ENCODE results near the gene ATOH8.

Gene ATOH8

GRCh38 chr2:85706599-85707296, 47.0 kb upstream of the ATOH8 start:
- DNase-seq (ENCODE audit: low read depth), result no peak
- in situ Hi-C loops (cut with HindIII; ENCODE audit: low sequenced_read_pairs), result loop anchor here (5.0 to 25.0 kb wide), 5 partner anchors 46 to 381 kb away; partner anchors contain the start of genes ATOH8 and TMEM150A
- no peak overlapping the region for H3K4me3 ChIP-seq (ENCODE audit: low read depth, low read length)
- no peak for TF ChIP-seq CTCF (IDR thresholded peaks at IDR 0.05; ENCODE audit: low read depth, low read length, missing control alignments)

DNA sequence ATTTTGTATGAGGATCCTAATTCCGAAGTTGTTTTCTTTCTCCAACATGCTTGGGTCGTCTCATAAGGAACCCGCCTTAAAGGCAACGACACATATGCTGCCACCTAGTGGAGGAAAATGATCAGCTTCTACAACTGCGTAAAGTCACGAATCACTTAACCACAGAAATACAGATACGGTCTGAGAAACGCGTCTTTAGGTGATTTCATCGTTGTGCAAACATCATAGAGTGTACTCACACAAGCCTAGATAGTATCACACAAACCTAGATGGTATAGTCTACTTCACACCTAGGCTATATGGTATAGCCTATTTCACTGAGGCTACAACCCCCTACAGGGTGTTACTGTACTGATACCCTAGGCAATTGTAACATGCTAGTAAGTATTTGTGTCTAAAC, 46.5 kb upstream of the ATOH8 start:
- H3K4me3 ChIP-seq (ENCODE audit: low read depth, low read length), result no peak overlapping the region
- peak; percentile 90 for TF ChIP-seq CTCF (IDR thresholded peaks at IDR 0.05; ENCODE audit: low read depth, low read length, missing control alignments)
- in situ Hi-C loops (cut with HindIII; ENCODE audit: low sequenced_read_pairs), result loop anchor here (5.0 to 25.0 kb wide), 5 partner anchors 45 to 380 kb away; partner anchors contain the start of genes ATOH8 and TMEM150A
- peak; percentile 81 for DNase-seq (ENCODE audit: low read depth)

DNA sequence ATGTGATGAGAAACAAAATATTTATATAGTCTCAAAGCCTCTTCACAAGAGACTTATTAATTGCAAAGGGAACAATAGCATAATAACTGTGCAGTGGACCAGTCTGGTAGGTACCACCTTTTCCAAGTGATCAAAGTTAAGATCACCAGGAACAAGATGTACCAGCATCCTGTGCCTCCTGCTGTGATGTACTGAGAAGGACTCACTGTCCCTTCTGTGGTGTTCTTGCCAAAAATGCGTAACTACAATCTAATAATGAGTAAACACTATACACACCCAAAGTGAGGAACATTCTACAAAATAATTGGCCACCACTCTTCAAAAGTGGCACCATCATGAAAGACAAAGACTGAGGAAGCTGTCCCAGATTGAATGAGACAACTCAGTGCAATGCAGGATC, 45.1 kb upstream of the ATOH8 start:
- DNase-seq (ENCODE audit: low read depth), result no peak
- in situ Hi-C loops (cut with HindIII; ENCODE audit: low sequenced_read_pairs), result loop anchor here (5.0 to 25.0 kb wide), 5 partner anchors 44 to 379 kb away; partner anchors contain the start of genes ATOH8 and TMEM150A
- no peak for TF ChIP-seq CTCF (IDR thresholded peaks at IDR 0.05; ENCODE audit: low read depth, low read length, missing control alignments)
- H3K4me3 ChIP-seq (ENCODE audit: low read depth, low read length), result no peak overlapping the region

DNA sequence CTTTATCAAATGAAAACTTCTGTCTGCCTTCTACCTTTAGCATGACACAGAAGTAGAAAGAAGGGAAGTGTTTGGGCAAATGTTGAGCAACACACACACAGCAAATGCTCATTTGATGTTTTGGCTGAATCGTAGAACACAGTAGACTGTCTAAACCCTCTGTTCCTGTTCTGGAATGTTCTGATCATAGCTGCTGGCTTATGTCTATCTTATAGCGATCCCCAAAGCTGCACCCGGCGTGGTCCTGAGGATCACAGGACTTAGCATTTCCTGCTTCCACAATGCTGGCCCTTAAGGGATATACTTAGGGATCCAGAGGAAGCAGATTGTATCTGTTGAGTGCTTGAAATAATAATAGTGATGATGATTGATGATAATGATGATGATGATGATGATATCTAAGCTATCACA, 44.4 kb upstream of the ATOH8 start:
- DNase-seq (ENCODE audit: low read depth), result no peak
- no peak for TF ChIP-seq CTCF (IDR thresholded peaks at IDR 0.05; ENCODE audit: low read depth, low read length, missing control alignments)
- no peak overlapping the region for H3K4me3 ChIP-seq (ENCODE audit: low read depth, low read length)
- in situ Hi-C loops (cut with HindIII; ENCODE audit: low sequenced_read_pairs), result loop anchor here (5.0 to 25.0 kb wide), 5 partner anchors 43 to 378 kb away; partner anchors contain the start of genes ATOH8 and TMEM150A

GRCh38 chr2:85710687-85711577, 42.9 kb upstream of the ATOH8 start:
- in situ Hi-C loops (cut with HindIII; ENCODE audit: low sequenced_read_pairs), result loop anchor here (25.0 kb wide), 1 partner anchor 376 kb away; no protein-coding TSS in a partner anchor
- no peak for DNase-seq (ENCODE audit: low read depth)
- H3K4me3 ChIP-seq (ENCODE audit: low read depth, low read length), result no peak overlapping the region
- TF ChIP-seq CTCF (IDR thresholded peaks at IDR 0.05; ENCODE audit: low read depth, low read length, missing control alignments), result no peak

GRCh38 chr2:85711578-85712060, 42.2 kb upstream of the ATOH8 start:
- H3K4me3 ChIP-seq (ENCODE audit: low read depth, low read length), result no peak overlapping the region
- no peak for DNase-seq (ENCODE audit: low read depth)
- in situ Hi-C loops (cut with HindIII; ENCODE audit: low sequenced_read_pairs), result loop anchor here (25.0 kb wide), 1 partner anchor 376 kb away; no protein-coding TSS in a partner anchor
- TF ChIP-seq CTCF (IDR thresholded peaks at IDR 0.05; ENCODE audit: low read depth, low read length, missing control alignments), result no peak

Measured in astrocyte of the cerebellum (primary cell).